Neural cell (in vitro differentiated cells): ENCODE data around the gene DPYSL4. TPM values are rescaled to one million over a fixed set of nuclear protein-coding genes. Genes with fewer than 3 reads are reported as not detected.

Experiments used
- H2AFZ ChIP-seq: fragments of 200-600, 300-800 bp; sonication (generic), shearing (Covaris generic); 2 replicates; pipeline ENCODE4 v1.6.0; 2014; ENCODE audit warnings: low read depth, mild to moderate bottlenecking, antibody characterized with exemption, low read length, moderate library complexity
- H3F3A ChIP-seq: fragments of 200-600 bp; shearing (Covaris generic); 2 replicates; pipeline ENCODE4 v1.6.1; 2016; ENCODE audit warnings: mild to moderate bottlenecking, moderate library complexity, mixed read lengths, antibody characterized with exemption, low read length; ENCODE audit not compliant: insufficient read depth, poor library complexity, severe bottlenecking
- H3K27ac ChIP-seq: fragments of 200-600, 300-800 bp; sonication (generic), shearing (Covaris generic); 2 replicates; pipeline ENCODE4 v1.5.1; 2014; ENCODE audit warnings: mild to moderate bottlenecking, low read length, moderate library complexity
- H3K27me3 ChIP-seq: fragments of 300-800, 200-600 bp; sonication (generic), shearing (Covaris generic); 2 replicates; pipeline ENCODE4 v1.6.0; 2014; ENCODE audit warnings: mild to moderate bottlenecking, low read depth, low read length, moderate library complexity; ENCODE audit not compliant: insufficient read depth
- H3K36me3 ChIP-seq: fragments of 300-800, 200-600 bp; sonication (generic), shearing (Covaris generic); 2 replicates; pipeline ENCODE4 v1.5.1; 2014; ENCODE audit warnings: mild to moderate bottlenecking, antibody characterized with exemption, low read length, moderate library complexity; ENCODE audit not compliant: insufficient read depth
- H3K4me2 ChIP-seq: fragments of 300-800, 200-600 bp; sonication (generic), shearing (Covaris generic); 2 replicates; pipeline ENCODE4 v1.6.0; 2014; ENCODE audit warnings: mild to moderate bottlenecking, low read length
- H3K4me3 ChIP-seq: fragments of 300-800, 200-600 bp; sonication (generic), shearing (Covaris generic); 2 replicates; pipeline ENCODE4 v1.5.1; 2014; ENCODE audit warnings: mild to moderate bottlenecking, low read length, moderate library complexity
- H3K79me2 ChIP-seq: fragments of 200-600 bp; shearing (Covaris generic); replicated peaks from 2 replicates; pipeline ENCODE4 v1.6.0; 2014; ENCODE audit warnings: mild to moderate bottlenecking, low read length, moderate library complexity; ENCODE audit not compliant: insufficient read depth
- H3K9ac ChIP-seq: fragments of 300-800, 200-600 bp; sonication (generic), shearing (Covaris generic); 2 replicates; pipeline ENCODE4 v1.6.1; 2016; ENCODE audit warnings: mild to moderate bottlenecking, low read length, mixed read lengths
- H3K9me2 ChIP-seq: fragments of 200-600 bp; shearing (Covaris generic); 2 replicates; pipeline ENCODE4 v1.6.1; 2016; ENCODE audit warnings: mild to moderate bottlenecking, low read length, mixed read lengths; ENCODE audit not compliant: insufficient read depth
- H3K9me3 ChIP-seq: fragments of 200-600, 300-800 bp; sonication (generic), shearing (Covaris generic); 2 replicates; pipeline ENCODE4 v1.6.1; 2016; ENCODE audit warnings: mild to moderate bottlenecking, mixed run types, low read length, moderate library complexity, mixed read lengths
- H4K20me1 ChIP-seq: fragments of 200-600 bp; shearing (Covaris generic); 2 replicates; pipeline ENCODE4 v1.6.1; 2016; ENCODE audit warnings: mild to moderate bottlenecking, mixed run types; ENCODE audit not compliant: insufficient read depth
- EP300 ChIP-seq: fragments of 450-650 bp; conservative IDR thresholded peaks from 2 replicates; pipeline ENCODE4 v1.6.1; 2014; ENCODE audit warnings: antibody characterized with exemption, mild to moderate bottlenecking, moderate library complexity; ENCODE audit not compliant: poor library complexity, severe bottlenecking
- EZH2 ChIP-seq: fragments of 200-600, 300-800 bp; shearing (Covaris generic), sonication (generic); IDR thresholded peaks from 2 replicates; pipeline ENCODE4 v1.6.1; 2014; ENCODE audit warnings: antibody characterized with exemption, low read length, borderline replicate concordance, mild to moderate bottlenecking; ENCODE audit not compliant: insufficient read depth, poor library complexity, severe bottlenecking
- MXI1 ChIP-seq: fragments of 450-650 bp; conservative IDR thresholded peaks from 2 replicates; pipeline ENCODE4 v1.6.1; 2014; ENCODE audit warnings: antibody characterized with exemption, mild to moderate bottlenecking; ENCODE audit not compliant: poor library complexity, severe bottlenecking
- POLR2AphosphoS5 ChIP-seq: IDR thresholded peaks from 2 replicates; pipeline ENCODE4 v1.6.1; 2012
- RAD21 ChIP-seq: fragments of 450-650 bp; conservative IDR thresholded peaks from 2 replicates; pipeline ENCODE4 v1.6.1; 2014; ENCODE audit warnings: antibody characterized with exemption, mild to moderate bottlenecking, moderate library complexity
- REST ChIP-seq: IDR thresholded peaks from 2 replicates; pipeline ENCODE4 v1.6.1; 2012; ENCODE audit warnings: borderline replicate concordance
- SMC3 ChIP-seq: fragments of 450-650 bp; conservative IDR thresholded peaks from 2 replicates; pipeline ENCODE4 v1.6.1; 2014; ENCODE audit warnings: antibody characterized with exemption, mild to moderate bottlenecking, moderate library complexity; ENCODE audit not compliant: poor library complexity
- TAF1 ChIP-seq: IDR thresholded peaks from 2 replicates; pipeline ENCODE4 v1.6.1; 2012; ENCODE audit warnings: low read depth
- polyA plus RNA-seq: library from polyadenylated mRNA; depleted of rRNA; stranded (reverse); fragments of >200 nt; gene quantifications from 2 replicates; pipeline ENCODE4 v1.2.3, GENCODE V29; 2014
- TF ChIP-seq, protein P1 (sequence below): fragments of 450-650 bp; IDR thresholded peaks from 2 replicates; pipeline ENCODE4 v1.5.1; 2014; ENCODE audit warnings: antibody characterized with exemption, mild to moderate bottlenecking, moderate library complexity; ENCODE audit not compliant: poor library complexity, severe bottlenecking

DPYSL4 gene
- polyA plus RNA-seq, 1 donor from 2014 or later, result 116 TPM

DNA sequence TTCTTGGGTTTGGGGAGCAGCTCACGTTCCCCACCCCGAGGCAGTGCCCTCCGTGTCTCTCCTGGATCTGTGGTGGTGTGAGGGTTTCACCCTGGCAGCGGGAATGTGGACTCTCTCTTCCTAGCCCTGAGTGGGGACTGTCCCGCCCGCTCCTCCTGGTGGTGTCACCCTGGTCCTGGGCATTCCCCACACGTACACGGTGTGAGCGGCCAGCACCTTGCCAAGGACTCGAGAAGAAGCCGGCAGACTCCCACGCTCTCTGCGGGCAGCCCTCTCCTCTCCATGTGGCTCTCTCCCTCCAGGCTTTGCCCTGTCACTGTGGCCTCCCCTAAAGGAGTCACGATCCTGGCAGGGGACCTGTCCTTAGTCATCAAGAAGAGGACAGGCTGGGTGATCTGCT is 24.0 kb downstream of the DPYSL4 start:
- H3F3A ChIP-seq, result no peaks in the 10 kb centered on the region
- no peaks in the 10 kb centered on the region for H3K27me3 ChIP-seq
- H3K9me2 ChIP-seq, result no peaks in the 10 kb centered on the region
- H2AFZ ChIP-seq, result no peak overlapping the region
- no peak overlapping the region for H3K27ac ChIP-seq
- no peaks in the 10 kb centered on the region for H3K79me2 ChIP-seq
- H3K36me3 ChIP-seq, result no peaks in the 10 kb centered on the region
- TF ChIP-seq MXI1 (no peak), EZH2 (no peak), EP300 (no peak), TAF1 (no peak), RAD21 (no peak), POLR2AphosphoS5 (no peak), REST (no peak)
- TF ChIP-seq, protein P1, sequence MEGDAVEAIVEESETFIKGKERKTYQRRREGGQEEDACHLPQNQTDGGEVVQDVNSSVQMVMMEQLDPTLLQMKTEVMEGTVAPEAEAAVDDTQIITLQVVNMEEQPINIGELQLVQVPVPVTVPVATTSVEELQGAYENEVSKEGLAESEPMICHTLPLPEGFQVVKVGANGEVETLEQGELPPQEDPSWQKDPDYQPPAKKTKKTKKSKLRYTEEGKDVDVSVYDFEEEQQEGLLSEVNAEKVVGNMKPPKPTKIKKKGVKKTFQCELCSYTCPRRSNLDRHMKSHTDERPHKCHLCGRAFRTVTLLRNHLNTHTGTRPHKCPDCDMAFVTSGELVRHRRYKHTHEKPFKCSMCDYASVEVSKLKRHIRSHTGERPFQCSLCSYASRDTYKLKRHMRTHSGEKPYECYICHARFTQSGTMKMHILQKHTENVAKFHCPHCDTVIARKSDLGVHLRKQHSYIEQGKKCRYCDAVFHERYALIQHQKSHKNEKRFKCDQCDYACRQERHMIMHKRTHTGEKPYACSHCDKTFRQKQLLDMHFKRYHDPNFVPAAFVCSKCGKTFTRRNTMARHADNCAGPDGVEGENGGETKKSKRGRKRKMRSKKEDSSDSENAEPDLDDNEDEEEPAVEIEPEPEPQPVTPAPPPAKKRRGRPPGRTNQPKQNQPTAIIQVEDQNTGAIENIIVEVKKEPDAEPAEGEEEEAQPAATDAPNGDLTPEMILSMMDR, result no peak
- no peaks in the 10 kb centered on the region for H4K20me1 ChIP-seq
- H3K4me2 ChIP-seq, result no peak overlapping the region
- H3K4me3 ChIP-seq, result no peak overlapping the region
- peaks cover 8% of the 10 kb centered on the region for H3K9me3 ChIP-seq
- H3K9ac ChIP-seq, result no peak overlapping the region

DNA sequence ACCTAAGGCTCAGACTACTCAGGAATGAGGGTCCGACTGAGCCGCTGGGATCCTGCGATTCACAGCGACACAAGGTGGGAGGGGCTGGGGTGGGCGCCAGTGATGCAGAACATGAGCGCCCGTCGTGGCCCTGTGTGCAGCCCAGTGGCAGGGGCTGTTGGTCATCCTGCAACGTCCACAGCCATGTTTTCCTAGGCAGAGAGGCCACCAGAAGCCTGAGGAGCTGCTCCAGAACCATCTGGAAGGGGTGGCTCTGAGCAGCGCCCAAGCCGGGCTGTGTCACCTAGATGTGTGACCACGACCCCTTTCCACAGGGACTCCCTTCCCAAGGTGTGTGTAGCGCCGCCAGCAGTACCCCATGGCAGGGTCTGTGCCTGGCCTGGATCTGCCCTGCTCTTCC is 24.5 kb downstream of the DPYSL4 start:
- Histone ChIP-seq H3K36me3 (no peaks in the 10 kb centered on the region), H3K9me3 (peaks cover 8% of the 10 kb centered on the region), H2AFZ (no peak overlapping the region), H3K9me2 (no peaks in the 10 kb centered on the region), H4K20me1 (no peaks in the 10 kb centered on the region), H3K9ac (no peak overlapping the region), H3K4me3 (no peak overlapping the region), H3K27me3 (no peaks in the 10 kb centered on the region), H3K27ac (no peak overlapping the region), H3K4me2 (no peak overlapping the region), H3F3A (no peaks in the 10 kb centered on the region), H3K79me2 (no peaks in the 10 kb centered on the region)
- TF ChIP-seq EZH2, result no peak
- no peak for TF ChIP-seq RAD21
- no peak for TF ChIP-seq MXI1
- TF ChIP-seq SMC3, result no peak
- no peak for TF ChIP-seq REST
- TF ChIP-seq, protein P1, result no peak
- no peak for TF ChIP-seq TAF1
- TF ChIP-seq POLR2AphosphoS5, result no peak
- TF ChIP-seq EP300, result no peak
